SK-N-SH (cell line): ENCODE measurements around the gene AMDHD2. TPM values are rescaled to one million over a fixed set of nuclear protein-coding genes. Genes with fewer than 3 reads are reported as not detected.
"Not testable (repeated sequence)": the region's sequence is repeated elsewhere in the genome, so short reads cannot be mapped to it uniquely, and the experiment has no call there.

Source experiments
- CTCF ChIA-PET: fragments of 300-600, 350-600 bp; formaldehyde crosslinking; extraction: SDS; loops from one replicate; lab custom pipeline; 2021; lab: Yijun Ruan, JAX
- POLR2A ChIA-PET: fragments of 350-600 bp; sonication (Branson Sonifier 250); formaldehyde crosslinking; extraction: SDS; loops from one replicate; lab custom pipeline; 2020; ENCODE audit warnings: antibody characterized with exemption, inconsistent platforms; lab: Yijun Ruan, JAX
- DNase-seq: peaks from one replicate; pipeline ENCODE4 v3.0.0; 2012
- H2AFZ ChIP-seq: fragments of 200-600 bp; sonication (generic); 2 replicates; pipeline ENCODE4 v1.8.1; 2016; ENCODE audit warnings: antibody characterized with exemption, mild to moderate bottlenecking, low read depth
- H3F3A ChIP-seq: fragments of 200-600 bp; sonication (generic); replicated peaks from 2 replicates; pipeline ENCODE3; 2016; ENCODE audit warnings: antibody characterized with exemption, mild to moderate bottlenecking; ENCODE audit not compliant: insufficient read depth
- H3K27ac ChIP-seq, 2 experiments: fragments of 200-500 bp in 1 of 2; fragments of 200-600 bp in 1 of 2; sonication (Bioruptor generic) in 1 of 2; sonication (generic), shearing (Covaris generic) in 1 of 2; 2 replicates each; pipeline versions ENCODE4 v1.5.1 to v1.6.1; 2014 to 2016; ENCODE audit warnings: low read depth in 2 of 2, inconsistent platforms in 1 of 2, low read length in 1 of 2, mild to moderate bottlenecking in 1 of 2, mixed read lengths in 1 of 2
- H3K27me3 ChIP-seq: fragments of 200-600 bp; sonication (generic), shearing (Covaris generic); 2 replicates; pipeline ENCODE4 v1.6.1; 2016; ENCODE audit warnings: mixed run types; ENCODE audit not compliant: insufficient read depth
- H3K36me3 ChIP-seq, 2 experiments: fragments of 200-500 bp in 1 of 2; fragments of 200-600 bp in 1 of 2; sonication (Bioruptor generic) in 1 of 2; sonication (generic) in 1 of 2; replicated peaks in 1 of 2; 2 replicates each; pipeline versions ENCODE3 to v1.5.1; 2014 to 2016; ENCODE audit warnings: low read length in 1 of 2, mild to moderate bottlenecking in 1 of 2; ENCODE audit not compliant: insufficient read depth in 2 of 2, control insufficient read depth in 1 of 2
- H3K4me1 ChIP-seq, 2 experiments: fragments of 200-500 bp in 1 of 2; fragments of 200-600 bp in 1 of 2; sonication (Bioruptor generic) in 1 of 2; sonication (generic), shearing (Covaris generic) in 1 of 2; 2 replicates each; pipeline versions ENCODE4 v1.5.1 to v1.6.1; 2014 to 2016; ENCODE audit warnings: low read depth in 1 of 2, low read length in 1 of 2, mixed run types in 1 of 2; ENCODE audit not compliant: insufficient read depth in 2 of 2, control insufficient read depth in 1 of 2
- H3K4me2 ChIP-seq: fragments of 200-600 bp; sonication (generic), shearing (Covaris generic); 2 replicates; pipeline ENCODE4 v1.6.1; 2017; ENCODE audit warnings: mixed run types
- H3K4me3 ChIP-seq, 2 experiments: fragments of 200-500 bp in 1 of 2; fragments of 200-600 bp in 1 of 2; sonication (Bioruptor generic) in 1 of 2; sonication (generic), shearing (Covaris generic) in 1 of 2; 2 replicates each; pipeline versions ENCODE4 v1.5.1 to v1.8.1; 2014 to 2016; ENCODE audit warnings: low read depth in 2 of 2, inconsistent platforms in 1 of 2, low read length in 1 of 2, mild to moderate bottlenecking in 1 of 2, mixed read lengths in 1 of 2, moderate library complexity in 1 of 2
- H3K79me2 ChIP-seq: fragments of 200-600 bp; sonication (generic); 2 replicates; pipeline ENCODE4 v1.8.1; 2017; ENCODE audit warnings: mild to moderate bottlenecking; ENCODE audit not compliant: insufficient read depth
- H3K9ac ChIP-seq: fragments of 200-600 bp; sonication (generic); 2 replicates; pipeline ENCODE4 v1.6.1; 2017; ENCODE audit warnings: mixed run types
- H3K9me2 ChIP-seq: fragments of 200-600 bp; sonication (generic); 2 replicates; pipeline ENCODE4 v1.6.1; 2017; ENCODE audit warnings: mixed run types
- H3K9me3 ChIP-seq: fragments of 200-600 bp; sonication (generic); 2 replicates; pipeline ENCODE4 v1.6.1; 2017; ENCODE audit warnings: mixed run types, mild to moderate bottlenecking, moderate library complexity
- H4K20me1 ChIP-seq: fragments of 200-600 bp; sonication (generic); 2 replicates; pipeline ENCODE4 v1.6.1; 2017; ENCODE audit warnings: mild to moderate bottlenecking, mixed run types; ENCODE audit not compliant: insufficient read depth
- ELF1 ChIP-seq: IDR thresholded peaks from 2 replicates; pipeline ENCODE4 v1.4.0; 2012
- EZH2phosphoT487 ChIP-seq: fragments of 200-600 bp; sonication (generic); IDR thresholded peaks from 2 replicates; pipeline ENCODE4 v1.6.1; 2017; ENCODE audit warnings: low read depth, mixed run types, mild to moderate bottlenecking, antibody characterized with exemption, moderate library complexity, borderline replicate concordance
- MXI1 ChIP-seq: IDR thresholded peaks from 2 replicates; pipeline ENCODE4 v1.6.1; 2012; ENCODE audit warnings: mild to moderate bottlenecking, low read depth, low read length, improper control_type of control experiment
- NFIC ChIP-seq: IDR thresholded peaks from 2 replicates; pipeline ENCODE4 v1.4.0; 2012; ENCODE audit warnings: borderline replicate concordance
- NRF1 ChIP-seq: IDR thresholded peaks from 2 replicates; pipeline ENCODE4 v1.6.1; 2012; ENCODE audit warnings: low read depth, mild to moderate bottlenecking, low read length
- RAD21 ChIP-seq: IDR thresholded peaks from 2 replicates; pipeline ENCODE4 v1.6.1; 2012; ENCODE audit warnings: mild to moderate bottlenecking, low read length
- RFX5 ChIP-seq: IDR thresholded peaks from 2 replicates; pipeline ENCODE4 v1.6.1; 2012; ENCODE audit warnings: mild to moderate bottlenecking, improper control_type of control experiment, low read length
- RXRA ChIP-seq: IDR thresholded peaks from 2 replicates; pipeline ENCODE4 v1.4.0; 2012; ENCODE audit warnings: low read depth, mild to moderate bottlenecking, borderline replicate concordance
- SMC3 ChIP-seq: IDR thresholded peaks from 2 replicates; pipeline ENCODE4 v1.6.1; 2012; ENCODE audit warnings: low read depth, low read length, improper control_type of control experiment
- TAF1 ChIP-seq: IDR thresholded peaks from 2 replicates; pipeline ENCODE4 v1.6.1; 2012; ENCODE audit warnings: low read depth, mild to moderate bottlenecking, low read length, moderate library complexity, borderline replicate concordance
- WGBS: methylation state at CpG from one replicate; pipeline ENCODE4 v1.1.6; 2017; ENCODE audit warnings: low lambda C conversion rate; 5-methylcytosine and 5-hydroxymethylcytosine counted together
- polyA plus RNA-seq, 3 experiments: library from polyadenylated mRNA; depleted of rRNA; stranded (reverse); fragments of >200 nt; gene quantifications; 2 replicates each; pipeline ENCODE4 v1.2.3, GENCODE V29; 2012

Gene AMDHD2
- polyA plus RNA-seq, 1 of the 3 experiments (the other 2 are of a cell fraction), result 38.1 TPM

- Histone ChIP-seq H2AFZ (peak overlapping the region; percentile 64; the same call in 1 of the 2 replicates), H3K36me3 (peaks cover 0 to 14% of the 10 kb centered on the region in 2 experiments), H3K4me1 (peaks cover 0 to 8% of the 10 kb centered on the region in 2 experiments; a peak in 2 of 4 replicates), H3K9ac (peak overlapping the region; percentile 63), H3K9me3 (no peaks in the 10 kb centered on the region), H3K4me3 (peak overlapping the region; percentile 58 to 67), H3K27ac (peak overlapping the region; percentile 41 to 84), H4K20me1 (no peaks in the 10 kb centered on the region), H3K9me2 (no peaks in the 10 kb centered on the region), H3K4me2 (peak overlapping the region; percentile 95), H3K27me3 (no peaks in the 10 kb centered on the region), H3F3A (peaks cover 19% of the 10 kb centered on the region), H3K79me2 (no peaks in the 10 kb centered on the region)
- TF ChIP-seq ELF1 (0 out of 2 replicates have a peak, but pooled peaks have one; percentile 16), RFX5 (no peak), MXI1 (0 out of 2 replicates have a peak, but pooled peaks have one; percentile 52)
- POLR2A ChIA-PET, result interaction anchor here (0.7 to 2.2 kb wide), 3 partner anchors 12 to 318 kb away, joined by 3 to 15 read pairs (median 7); partner anchors contain the start of genes AMDHD2 and ATP6V0C
- peak; percentile 71 for DNase-seq
- WGBS, result 5% methylated on average over 36 of the region's 37 CpGs
- CTCF ChIA-PET, result interaction anchor here (0.8 kb wide), 1 partner anchor 31 kb away, joined by 3 read pairs; no protein-coding TSS in a partner anchor
These were observed 12.4 kb downstream of the AMDHD2 start for GRCh38 chr16:2532494-2533141.

- H3K27ac ChIP-seq, result peak overlapping the region; percentile 41 to 84
These were observed 13.1 kb downstream of the AMDHD2 start for GRCh38 chr16:2533142-2533755.

GRCh38 chr16:2533912-2534311 lies 13.7 kb downstream of the AMDHD2 start:
- Histone ChIP-seq H2AFZ (no peak overlapping the region), H3K4me3 (no peak overlapping the region), H3K4me2 (no peak overlapping the region), H3K9me3 (no peaks in the 10 kb centered on the region), H3K27me3 (no peaks in the 10 kb centered on the region), H3K9me2 (no peaks in the 10 kb centered on the region), H3K79me2 (peaks cover 5% of the 10 kb centered on the region), H3K36me3 (peaks cover 0 to 1% of the 10 kb centered on the region in 2 experiments), H3F3A (peaks cover 19% of the 10 kb centered on the region), H3K4me1 (peaks cover 0 to 8% of the 10 kb centered on the region in 2 experiments; a peak in 2 of 4 replicates), H4K20me1 (peaks cover 4% of the 10 kb centered on the region), H3K27ac (no peak overlapping the region), H3K9ac (no peak overlapping the region)
- 86% methylated on average over 11 of the region's 11 CpGs for WGBS
- ChIA-PET POLR2A (no interaction called here), CTCF (no interaction called here)
- DNase-seq, result no peak
- no peak for TF ChIP-seq NFIC
- TF ChIP-seq NRF1, result no peak
- TF ChIP-seq SMC3, result no peak
- no peak for TF ChIP-seq EZH2phosphoT487
- TF ChIP-seq TAF1, result no peak
- no peak for TF ChIP-seq RAD21
- no peak for TF ChIP-seq RXRA

More at GRCh38 chr16:2533142-2533755, 13.1 kb downstream of the AMDHD2 start:
- H3K9me3 ChIP-seq, H3K9me2 ChIP-seq, H2AFZ ChIP-seq, H3K27me3 ChIP-seq, H3K79me2 ChIP-seq, H3K4me1 ChIP-seq, H3K36me3 ChIP-seq, CTCF ChIA-PET, DNase-seq, H4K20me1 ChIP-seq: not testable (repeated sequence)
- peak overlapping the region; percentile 63 for H3K9ac ChIP-seq
- POLR2A ChIA-PET, result interaction anchor here (1.8 to 2.2 kb wide), 2 partner anchors 13 to 20 kb away, joined by 7 to 15 read pairs; partner anchors contain the start of genes AMDHD2 and ATP6V0C
- 46% methylated on average over 16 of the region's 16 CpGs for WGBS
- H3K4me2 ChIP-seq, result peak overlapping the region; percentile 95
- H3F3A ChIP-seq, result peaks cover 19% of the 10 kb centered on the region
- H3K4me3 ChIP-seq, result peak overlapping the region in 1 of 2 experiments; percentile 58; a peak in 2 of 4 replicates

- POLR2A ChIA-PET, result not testable (repeated sequence)
These were observed 14.2 kb downstream of the AMDHD2 start for GRCh38 chr16:2534335-2534734.

More at GRCh38 chr16:2534335-2534734, 14.2 kb downstream of the AMDHD2 start:
- H3K36me3 ChIP-seq, CTCF ChIA-PET, DNase-seq, H4K20me1 ChIP-seq, H2AFZ ChIP-seq, H3K27ac ChIP-seq, H3K9ac ChIP-seq, H3K9me3 ChIP-seq, H3K4me2 ChIP-seq, H3K79me2 ChIP-seq, H3K9me2 ChIP-seq, H3K4me1 ChIP-seq, H3K4me3 ChIP-seq, H3K27me3 ChIP-seq: not testable (repeated sequence)
- H3F3A ChIP-seq, result peaks cover 19% of the 10 kb centered on the region
- 97% methylated on average over 5 of the region's 5 CpGs for WGBS
